Heart left ventricle (tissue), 13 donors: ENCODE measurements around the gene FAM53A.

ENCODE experiments used
- CTCF ChIP-seq, 12 donors: fragments of 200-600 bp; sonication (generic) in 4 of 12; IDR thresholded peaks; one replicate each; pipeline versions ENCODE4 v1.5.0 to v1.8.0; 2018 to 2022; ENCODE audit warnings: antibody characterized with exemption in 12 of 12, mild to moderate bottlenecking in 5 of 12
- POLR2A ChIP-seq, 2 donors: fragments of 450-650 bp; IDR thresholded peaks; one replicate each; pipeline ENCODE4 v1.6.1; 2017; ENCODE audit warnings: antibody characterized with exemption in 2 of 2, mild to moderate bottlenecking in 2 of 2, moderate library complexity in 2 of 2
- donor health status: ischemic (EF 13 %, LVEDD 7.1; RV severe dilation, severe dysfunction).
- donor health status: DM: no; HTN: yes; CAD: no.
- donor health status: DM: no; HTN: no; CAD: no.
- donor health status: ischemic (EF 25% LVEDD 6.9; RV normal size, moderate dysfunction).
- donor health status: ischemic (EF 25% LVEDD 5.7; RV mildly dilated, moderate dysfunction).
- donor health status: ischemic (EF 35%, LVEDD 5.7; RV mildly dilated, moderate dysfunction).
- donor health status: nonischemic (EF 11% LVEDD 7.7; RV severe dilation, severe dysfunction).
- donor health status: DM: yes; HTN: yes; CAD: no.
- donor health status: PGD.
- donor health status: ischemic (EF 29% LVEDD 5.4; RV normal size, mild dysfunction).
- donor health status: nonischemic (EF 23%, LVEDD 6.1; RV moderate dilation, normal function).

- TF ChIP-seq CTCF (IDR thresholded peaks at IDR 0.05) (no peak), POLR2A (IDR thresholded peaks at IDR 0.05) (no peak)
Measured at GRCh38 chr4:1593458-1593857, 90.7 kb downstream of the FAM53A start.
